Eye (tissue), 1 donor: ENCODE results near the gene IFT81.
"Not testable (repeated sequence)": the region's sequence is repeated elsewhere in the genome, so short reads cannot be mapped to it uniquely, and the experiment has no call there.

Experiments used
- DNase-seq: peaks from one replicate; pipeline ENCODE4 v3.0.0-alpha.2; 2015

The IFT81 gene, protein sequence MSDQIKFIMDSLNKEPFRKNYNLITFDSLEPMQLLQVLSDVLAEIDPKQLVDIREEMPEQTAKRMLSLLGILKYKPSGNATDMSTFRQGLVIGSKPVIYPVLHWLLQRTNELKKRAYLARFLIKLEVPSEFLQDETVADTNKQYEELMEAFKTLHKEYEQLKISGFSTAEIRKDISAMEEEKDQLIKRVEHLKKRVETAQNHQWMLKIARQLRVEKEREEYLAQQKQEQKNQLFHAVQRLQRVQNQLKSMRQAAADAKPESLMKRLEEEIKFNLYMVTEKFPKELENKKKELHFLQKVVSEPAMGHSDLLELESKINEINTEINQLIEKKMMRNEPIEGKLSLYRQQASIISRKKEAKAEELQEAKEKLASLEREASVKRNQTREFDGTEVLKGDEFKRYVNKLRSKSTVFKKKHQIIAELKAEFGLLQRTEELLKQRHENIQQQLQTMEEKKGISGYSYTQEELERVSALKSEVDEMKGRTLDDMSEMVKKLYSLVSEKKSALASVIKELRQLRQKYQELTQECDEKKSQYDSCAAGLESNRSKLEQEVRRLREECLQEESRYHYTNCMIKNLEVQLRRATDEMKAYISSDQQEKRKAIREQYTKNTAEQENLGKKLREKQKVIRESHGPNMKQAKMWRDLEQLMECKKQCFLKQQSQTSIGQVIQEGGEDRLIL

DNA sequence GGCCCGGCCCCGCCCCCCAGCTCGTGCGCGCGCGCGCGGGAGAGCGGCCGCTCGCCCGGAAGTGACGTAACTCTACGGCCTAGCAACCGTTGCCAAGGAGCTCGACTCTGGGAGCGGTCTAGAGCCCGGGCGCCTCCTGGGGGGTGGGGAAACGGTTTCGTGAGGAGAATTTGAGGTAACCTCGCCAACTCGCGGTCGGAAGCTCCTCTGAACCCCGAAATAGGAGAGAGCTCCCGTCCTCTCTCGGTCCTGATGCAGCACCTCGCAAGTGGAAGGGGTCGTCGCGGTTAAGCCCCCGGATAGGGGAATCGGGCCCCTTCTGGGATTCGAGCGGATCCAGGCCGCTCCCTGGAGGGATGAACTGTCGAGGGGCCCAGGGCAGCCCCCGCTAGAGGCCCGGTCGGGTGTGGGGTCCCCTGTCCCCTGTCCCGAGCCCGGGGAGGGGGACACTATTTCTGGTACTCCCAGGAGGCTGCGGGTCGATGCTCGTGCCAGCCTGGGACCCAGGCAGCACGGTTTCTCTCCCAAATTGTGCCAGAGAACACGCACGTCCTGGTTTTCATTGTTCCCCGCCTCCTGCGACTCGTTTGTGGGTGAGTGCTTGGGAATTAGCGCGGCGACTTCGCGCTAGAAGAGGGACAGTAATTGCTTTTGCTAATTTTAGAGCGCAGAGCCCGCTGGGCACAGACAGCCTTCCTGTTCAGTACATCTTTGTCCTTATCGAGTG lies at the start of gene IFT81:
Gene IFT81 (plus strand): TSS at position 89 of the 727 bp plus-strand sequence. CDS start 3,024 bp downstream, outside the sequence.
- peak; percentile 98 for DNase-seq

DNA sequence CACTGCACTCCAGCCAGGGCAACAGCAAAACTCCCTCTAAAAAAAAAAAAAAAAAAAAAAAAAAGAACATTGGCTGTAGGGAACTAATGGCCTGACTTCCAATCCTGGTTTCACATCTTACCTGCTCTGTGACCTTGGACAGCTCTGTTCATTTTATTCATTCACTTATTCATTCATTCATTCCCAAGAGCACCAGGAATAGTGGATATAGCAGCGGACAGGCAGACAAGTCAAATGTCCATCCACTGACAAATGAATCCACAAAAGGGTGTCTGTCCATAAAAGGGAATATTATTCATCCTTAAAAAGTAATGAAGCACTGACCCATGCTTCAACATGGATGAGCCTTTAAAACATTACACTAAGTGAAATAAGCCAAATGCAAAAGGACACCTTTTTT lies 48.3 kb upstream of the IFT81 start:
- DNase-seq: no peak

DNA sequence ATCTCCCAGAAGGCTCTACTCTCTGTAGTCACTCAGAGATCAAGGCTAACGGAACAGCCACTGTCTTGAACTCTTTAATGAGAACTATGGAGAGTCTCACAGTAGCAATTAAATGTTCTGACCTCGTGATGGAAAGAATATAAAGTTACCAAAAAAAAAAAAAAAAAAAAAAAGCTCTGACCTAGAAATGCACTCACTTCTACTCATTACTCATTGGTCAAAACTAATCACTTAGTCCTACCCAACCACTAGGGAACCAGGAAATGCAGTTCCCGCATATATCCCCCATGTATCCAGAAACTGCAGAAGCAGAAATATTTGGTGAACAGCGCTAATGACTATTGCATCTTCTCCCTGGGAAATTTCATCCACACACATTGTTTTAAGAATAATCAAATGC lies 46.4 kb upstream of the IFT81 start:
- no peak for DNase-seq

DNA sequence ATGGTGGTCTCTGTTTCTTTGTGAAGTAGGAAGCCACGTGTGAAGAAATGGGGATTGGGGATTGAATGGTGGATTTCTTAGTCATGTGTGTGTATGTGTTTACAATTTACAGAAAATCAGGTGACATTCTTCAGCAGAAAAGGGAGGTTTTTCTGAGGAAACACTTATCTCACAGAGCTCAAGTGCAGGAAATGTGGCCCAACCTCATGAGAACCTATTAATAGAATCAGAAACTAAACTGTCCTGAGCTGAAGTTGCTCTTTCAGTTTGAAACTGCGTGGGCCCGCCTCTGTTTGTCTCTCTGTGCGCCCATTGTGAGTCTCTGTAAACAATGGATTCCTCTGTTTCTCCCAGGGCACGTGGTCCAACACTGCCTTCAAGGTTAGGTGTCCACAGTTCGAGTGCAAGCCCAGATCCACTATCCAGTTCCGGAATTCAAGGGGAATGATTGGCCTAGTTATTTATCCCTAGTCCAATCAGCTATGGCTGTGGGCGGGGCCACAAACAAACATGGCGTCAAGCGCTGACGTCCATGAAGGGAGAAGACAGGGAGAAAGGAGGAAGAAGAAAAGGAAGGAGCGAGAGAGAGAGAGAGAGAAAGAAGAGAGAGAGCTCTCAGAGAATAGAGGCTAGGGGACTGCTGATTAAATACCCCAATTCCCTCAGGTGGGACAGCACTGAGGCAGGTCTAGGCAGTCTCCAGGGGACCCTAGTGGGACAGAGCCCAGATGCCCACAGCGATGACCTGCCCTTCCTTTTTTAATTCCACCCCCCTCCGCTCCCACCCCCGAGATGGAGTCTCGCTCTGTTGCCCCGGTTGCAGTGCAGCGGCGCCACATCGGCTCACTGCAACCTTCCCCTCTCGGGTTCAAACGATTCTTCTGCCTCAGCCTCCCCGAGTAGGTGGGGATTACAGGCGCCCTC lies 44.4 kb upstream of the IFT81 start:
- DNase-seq: no peak

DNA sequence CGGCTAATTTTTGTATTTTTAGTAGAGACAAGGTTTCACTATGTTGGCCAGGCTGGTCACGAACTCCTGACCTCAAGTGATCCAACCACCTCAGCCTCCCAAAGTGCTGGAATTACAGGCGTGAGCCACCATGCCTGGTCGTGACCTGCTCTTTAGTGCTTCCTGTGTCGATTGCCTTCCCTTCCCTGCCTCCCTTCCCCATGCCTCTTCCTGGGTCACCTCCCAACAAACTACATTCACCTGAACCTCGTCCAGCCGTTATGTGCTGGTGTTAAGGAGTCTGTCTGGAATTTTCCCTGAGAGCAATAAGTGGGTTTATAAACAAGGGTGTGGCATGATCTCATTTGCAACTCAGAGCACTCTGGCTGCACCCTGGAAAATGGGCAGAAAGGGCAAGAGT lies 43.7 kb upstream of the IFT81 start:
- no peak for DNase-seq

DNA sequence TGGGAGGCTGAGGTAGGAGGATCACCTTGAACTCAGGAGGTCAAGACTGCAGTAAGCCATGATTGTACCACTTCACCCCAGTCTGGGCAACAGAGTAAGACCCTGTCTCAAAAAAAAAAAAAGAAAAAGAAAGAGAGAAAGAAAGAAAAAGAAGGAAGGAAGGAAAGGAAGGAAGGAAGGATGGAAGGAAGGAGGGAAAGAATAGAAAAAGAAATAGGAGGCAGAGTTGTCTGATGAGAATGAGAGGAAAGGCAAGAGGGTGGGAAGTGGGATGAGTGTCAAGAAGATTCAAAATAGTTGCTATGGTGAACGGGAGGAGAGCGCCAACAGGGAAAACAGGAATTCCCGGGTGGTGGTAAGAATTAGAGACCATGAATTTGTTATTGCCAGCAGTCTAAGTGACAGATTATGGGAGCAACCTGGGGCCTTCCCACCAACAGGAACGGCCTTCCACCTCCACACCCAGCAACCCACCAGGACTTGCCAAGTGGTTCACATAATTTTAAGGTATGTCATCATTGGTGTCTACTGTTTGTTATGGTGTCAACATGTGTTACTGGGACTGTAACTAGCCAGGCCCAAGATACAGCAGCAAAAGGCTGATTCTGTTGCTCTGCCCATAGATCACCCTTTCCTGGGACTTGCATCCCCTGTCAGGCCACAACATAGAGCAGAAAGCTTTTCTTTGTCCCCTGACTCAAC lies 39.7 kb upstream of the IFT81 start:
- DNase-seq: no peak

DNA sequence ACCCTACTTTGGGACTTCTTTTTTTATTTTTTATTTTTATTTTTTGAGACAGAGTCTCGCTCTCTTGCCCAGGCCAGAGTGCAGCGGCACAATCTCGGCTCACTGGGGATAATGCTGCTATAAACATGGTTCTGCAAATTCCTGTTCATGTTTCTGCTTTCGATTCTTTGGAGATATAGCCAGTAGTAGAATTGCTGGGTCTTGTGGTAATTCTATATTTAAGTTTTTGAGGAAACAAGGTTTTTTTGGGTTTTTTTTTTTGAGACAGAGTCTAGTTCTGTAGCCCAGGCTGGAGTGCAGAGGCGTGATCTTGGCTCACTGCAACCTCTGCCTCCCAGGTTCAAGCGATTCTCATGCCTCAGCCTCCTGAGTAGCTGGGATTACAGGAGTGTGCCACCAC lies 35.9 kb upstream of the IFT81 start:
- DNase-seq: not testable (repeated sequence)

DNA sequence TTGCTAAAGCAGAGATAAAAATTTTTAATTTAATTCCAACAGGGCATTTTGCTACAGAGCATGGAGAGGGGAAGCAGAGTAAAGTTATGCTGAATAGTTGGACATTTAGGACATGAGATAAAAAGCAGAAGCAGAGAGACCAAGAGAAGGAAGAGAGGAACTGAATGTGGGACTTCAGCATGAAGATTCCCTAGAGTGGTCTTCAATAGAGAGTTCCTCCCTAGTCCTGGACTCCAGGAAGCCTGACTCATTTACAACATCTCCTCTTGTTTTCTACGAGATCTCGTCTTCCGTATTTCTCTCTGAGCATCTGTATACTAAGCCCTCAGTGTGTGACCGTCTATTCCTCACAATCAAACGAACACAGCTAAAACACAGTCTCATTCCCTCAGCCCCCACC lies 35.2 kb upstream of the IFT81 start:
- DNase-seq: no peak

DNA sequence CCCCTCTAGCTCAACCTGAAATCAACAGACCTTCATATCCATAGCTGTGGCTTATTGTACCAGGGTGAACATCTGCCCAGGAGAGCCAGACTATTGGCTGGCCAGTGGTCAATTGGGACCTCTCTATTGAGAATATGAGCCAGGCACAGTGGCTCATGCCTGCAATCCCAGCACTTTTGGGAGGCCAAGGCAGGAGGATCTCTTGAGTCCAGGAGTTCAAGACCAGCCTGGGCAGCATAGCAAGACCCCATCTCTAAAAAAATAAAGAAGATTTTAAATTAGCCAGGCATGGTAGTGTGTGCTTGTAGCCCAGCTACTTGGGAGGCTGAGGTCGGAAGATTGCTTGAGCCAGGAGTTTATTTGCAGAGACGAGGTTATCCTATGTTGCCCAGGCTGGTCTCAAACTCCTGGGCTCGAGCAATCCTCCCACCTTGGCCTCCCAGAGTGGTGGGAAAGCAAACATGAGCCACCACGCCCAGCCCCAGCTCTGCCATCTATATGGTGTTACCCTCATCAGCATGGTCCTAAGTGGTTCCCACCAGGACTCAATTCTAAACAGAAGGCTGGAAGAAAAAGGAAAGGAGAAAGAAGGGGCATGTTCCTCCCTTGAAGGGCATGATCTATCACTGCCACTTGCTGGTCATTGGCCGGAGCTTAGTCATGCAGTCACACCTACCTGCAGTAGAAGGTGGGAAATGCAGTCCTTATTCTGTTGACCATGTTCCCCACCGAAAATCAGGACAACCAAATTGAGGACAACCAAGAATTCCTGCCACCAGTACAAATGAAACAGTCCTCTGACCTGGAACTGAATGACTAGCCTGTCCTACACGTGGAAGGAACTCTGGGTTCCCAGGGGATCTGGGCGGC lies 33.7 kb upstream of the IFT81 start:
- no peak for DNase-seq

DNA sequence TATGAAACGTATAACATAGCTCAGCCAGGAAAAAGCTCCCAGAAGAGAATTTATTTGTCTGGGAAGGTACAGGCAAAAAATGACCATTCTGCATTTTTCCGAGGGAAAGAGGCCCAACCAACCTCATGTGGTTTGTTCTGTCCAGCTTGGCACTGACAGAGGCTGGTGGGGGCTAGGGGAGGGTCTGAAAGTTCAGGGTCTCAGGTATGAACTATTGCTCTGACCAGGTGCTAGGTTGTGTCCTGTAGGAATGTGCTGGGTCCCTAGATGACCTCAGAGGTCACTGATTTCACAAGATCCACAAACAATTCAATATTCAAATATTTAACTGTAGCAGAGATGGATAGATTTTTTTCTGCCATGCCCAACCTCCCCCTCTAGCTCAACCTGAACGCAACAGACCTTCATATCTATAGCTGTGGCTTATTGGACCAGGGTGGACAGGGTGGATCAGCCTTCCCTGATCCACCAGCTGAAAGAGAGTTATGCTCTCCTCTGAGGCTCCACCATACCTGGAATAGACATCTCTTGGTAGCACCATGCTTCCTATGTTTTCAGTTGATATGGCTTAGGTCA lies 32.9 kb upstream of the IFT81 start:
- no peak for DNase-seq

DNA sequence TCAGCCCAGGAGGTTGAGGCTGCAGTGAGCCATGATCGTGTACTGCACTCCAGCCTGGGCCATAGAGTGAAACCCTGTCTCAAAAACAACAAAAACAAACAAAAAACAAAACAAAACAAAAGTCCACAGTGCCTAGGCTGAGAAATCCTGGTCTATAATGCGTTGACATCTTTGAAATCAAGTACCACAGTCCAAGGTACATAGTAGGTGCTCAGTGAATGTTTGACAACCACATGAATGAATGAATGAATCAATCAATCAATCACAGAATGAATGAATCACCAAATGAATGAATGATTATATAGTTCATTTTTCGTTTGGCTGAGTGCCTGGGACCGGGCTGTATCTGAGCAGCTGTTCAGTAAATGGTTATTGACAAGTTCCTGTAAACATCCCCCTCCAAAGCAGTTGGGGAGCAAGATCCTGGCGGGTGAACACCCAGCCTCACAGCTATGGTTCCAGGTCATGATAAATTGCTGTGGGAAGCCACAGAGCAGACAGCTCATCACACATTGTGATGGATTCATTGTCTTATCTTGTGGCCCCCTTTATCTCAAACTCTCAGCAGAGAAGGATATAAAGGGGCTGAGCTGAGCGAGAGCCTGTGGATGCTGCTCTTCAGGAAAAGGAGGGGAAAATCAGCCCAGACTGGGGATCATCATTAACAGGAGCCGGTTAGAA lies 30.4 kb upstream of the IFT81 start:
- DNase-seq: peak; percentile 6

DNA sequence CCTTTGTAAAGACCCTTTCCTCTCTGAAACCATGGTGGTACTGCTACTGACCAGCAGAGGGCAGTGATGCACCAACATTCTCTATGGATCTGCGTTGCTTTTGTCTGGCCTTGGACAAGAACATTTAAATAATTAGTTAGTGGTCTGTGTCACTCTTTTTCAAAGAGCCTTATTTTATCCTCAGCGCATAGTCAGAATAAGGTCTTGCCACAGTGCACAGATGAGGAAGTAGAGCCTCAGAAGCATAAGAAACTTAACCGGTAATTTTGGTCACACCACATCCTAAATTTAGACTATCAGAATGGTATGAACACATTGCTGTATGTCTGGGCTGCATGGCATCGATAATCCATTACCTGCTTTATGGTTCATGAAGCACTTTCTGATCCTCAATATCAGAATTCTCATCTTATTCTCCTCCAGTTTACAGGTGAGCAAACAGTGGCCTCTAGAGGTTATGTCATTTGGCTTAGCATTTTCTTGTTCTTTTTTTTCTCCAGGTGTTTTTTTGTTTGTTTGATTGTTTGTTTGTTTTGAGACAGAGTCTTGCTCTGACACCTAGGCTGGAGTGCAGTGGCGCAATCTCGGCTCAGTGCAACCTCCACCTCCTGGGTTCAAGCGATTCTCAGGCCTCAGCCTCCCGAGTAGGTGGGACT lies 23.7 kb upstream of the IFT81 start:
- peak; percentile 94 for DNase-seq

DNA sequence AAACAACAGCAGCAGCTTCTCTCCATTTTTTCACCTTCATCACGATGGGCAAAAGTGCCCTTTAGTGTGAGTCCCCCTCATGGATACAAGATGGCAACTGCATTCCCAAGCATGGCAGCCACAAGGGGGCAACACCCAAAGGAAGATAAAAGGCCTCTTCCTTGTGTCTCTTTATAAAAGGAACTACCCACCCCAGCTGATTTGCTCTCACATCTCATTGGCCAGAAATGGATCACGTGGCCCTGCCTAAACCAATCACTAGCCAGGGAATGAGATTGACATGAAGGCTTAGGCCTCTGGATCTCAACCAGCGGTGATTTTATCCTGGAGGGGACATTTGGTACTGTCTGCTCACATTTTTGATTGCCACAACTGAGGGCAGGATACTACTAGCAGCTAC lies 21.9 kb upstream of the IFT81 start:
- peak; percentile 46 for DNase-seq

DNA sequence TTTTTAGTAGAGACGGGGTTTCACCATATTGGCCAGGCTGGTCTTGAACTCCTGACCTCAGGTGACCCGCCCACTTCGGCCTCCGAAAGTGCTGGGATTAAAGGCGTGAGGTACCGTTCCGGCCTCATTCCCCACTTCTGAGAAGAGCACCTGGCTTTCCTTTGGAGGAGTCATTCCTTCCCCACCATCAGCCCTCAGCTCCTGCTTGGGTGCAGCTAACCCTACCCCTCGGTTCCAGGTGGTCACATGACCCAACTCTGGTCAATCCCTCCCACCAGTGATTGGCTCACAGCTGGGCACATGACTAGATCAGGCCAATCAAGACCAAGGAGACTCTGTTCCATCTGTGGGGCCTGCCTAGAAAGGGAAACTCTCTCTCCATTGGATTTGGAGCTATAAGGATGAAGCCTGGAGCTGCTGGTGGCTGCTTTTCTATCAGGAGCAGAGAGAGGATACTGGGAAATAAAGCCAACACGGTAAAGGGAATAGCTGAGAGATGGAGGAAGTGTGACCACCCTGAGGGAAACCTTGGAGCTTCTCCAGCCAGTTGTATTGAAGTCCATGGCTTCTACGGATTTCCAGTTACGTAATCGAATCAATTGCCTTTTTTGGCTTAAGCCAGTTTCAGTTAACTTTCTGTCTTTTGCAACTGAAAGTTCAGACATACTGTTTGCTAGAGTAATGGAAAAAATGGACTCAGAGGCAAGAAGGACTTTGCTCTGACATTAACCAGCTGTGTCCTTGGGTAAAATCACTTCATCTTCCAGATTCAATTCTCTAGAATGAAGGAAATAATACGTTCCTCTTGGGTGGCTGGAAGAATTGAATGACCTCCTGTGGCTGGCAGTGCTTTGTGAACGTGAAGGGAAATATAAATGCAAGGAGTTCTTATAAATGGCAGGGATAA lies 19.7 kb upstream of the IFT81 start:
- DNase-seq: no peak

DNA sequence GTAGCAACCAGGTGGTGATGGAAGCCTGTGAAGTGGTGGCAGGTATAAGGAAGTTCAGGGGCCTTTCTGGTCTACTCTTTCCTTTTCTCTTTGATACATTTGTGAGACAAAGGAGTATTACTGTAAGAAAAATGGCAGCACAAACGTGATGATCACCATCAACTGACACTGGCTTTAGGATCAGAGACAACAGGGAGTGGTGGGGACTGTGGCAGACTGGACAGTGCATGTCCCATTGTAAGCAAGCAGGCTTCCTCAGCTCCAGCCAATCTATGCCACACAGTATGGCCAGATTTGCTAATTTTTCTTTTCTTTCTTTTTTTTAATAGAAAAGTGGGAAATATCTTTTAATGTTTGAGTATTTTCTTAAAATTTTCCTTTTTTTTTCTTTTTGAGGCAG lies 19.0 kb upstream of the IFT81 start:
- DNase-seq: no peak

DNA sequence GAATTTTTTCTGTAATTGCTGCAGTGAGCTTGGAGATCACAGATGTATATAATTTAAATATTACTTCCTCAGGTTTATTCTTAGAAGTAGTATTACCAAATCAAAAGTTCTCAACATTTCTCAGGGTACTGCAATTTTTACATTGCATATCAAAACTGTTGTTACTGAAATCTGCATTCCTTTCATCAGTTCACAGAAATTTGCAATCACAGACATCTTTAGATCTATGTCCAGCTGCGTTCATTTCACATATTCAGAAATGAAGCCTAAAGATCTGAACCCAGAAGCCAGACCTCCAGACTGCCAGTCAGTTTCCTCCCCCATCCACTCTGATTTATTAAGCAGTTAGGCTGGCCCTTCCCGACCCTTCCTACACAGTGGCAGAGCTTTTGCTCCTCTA lies 18.2 kb upstream of the IFT81 start:
- DNase-seq: no peak

DNA sequence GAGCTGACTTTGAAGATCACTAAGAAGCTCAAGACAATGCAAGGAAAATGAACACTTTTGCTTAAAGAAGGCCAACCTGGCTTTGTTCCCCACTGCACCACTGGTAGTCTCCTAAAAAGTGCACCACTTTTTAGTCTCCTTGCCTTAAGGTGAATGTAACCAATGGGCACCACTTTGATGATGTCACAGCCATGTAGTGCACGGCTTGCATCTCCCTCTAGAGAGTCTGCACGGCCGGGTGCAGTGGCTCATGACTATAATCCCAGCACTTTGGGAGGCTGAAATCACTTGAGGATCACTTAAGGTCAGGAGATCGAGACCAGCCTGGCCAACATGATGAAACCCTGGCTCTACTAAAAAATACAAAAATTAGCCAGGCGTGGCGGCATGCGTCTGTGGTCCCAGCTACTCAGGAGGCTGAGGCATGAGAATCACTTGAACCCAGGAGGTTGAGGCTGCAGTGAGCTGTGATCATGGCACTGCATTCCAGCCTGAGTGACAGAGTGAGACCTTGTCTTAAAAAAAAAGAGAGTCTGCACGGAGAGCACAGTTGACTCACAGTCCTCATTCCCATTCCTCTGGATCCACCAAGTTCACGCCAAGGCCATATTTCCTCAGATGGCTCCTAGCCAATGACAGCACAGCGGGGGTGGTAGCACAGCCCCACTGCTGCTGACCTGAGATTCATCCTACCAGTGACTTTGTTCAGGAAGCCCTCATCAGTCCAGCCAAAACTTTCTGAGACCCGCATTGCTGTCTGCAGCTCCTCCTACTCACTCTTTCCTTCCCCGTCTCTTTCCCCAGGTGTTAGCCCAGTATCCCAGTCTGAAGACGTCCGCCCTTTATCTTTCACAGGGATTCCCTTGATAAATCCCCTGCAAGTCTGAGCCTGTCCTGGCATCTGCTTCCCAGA lies 16.5 kb upstream of the IFT81 start:
- DNase-seq: peak; percentile 43
